ENCODE results near the gene DDX31.

GRCh38 chr9:132648283-132648682 lies 21.5 kb downstream of the DDX31 start:
- no peak for TF ChIP-seq EZH2 (IDR thresholded peaks at IDR 0.05; ENCODE audit: borderline replicate concordance, low read length)
- TF ChIP-seq, protein P1, sequence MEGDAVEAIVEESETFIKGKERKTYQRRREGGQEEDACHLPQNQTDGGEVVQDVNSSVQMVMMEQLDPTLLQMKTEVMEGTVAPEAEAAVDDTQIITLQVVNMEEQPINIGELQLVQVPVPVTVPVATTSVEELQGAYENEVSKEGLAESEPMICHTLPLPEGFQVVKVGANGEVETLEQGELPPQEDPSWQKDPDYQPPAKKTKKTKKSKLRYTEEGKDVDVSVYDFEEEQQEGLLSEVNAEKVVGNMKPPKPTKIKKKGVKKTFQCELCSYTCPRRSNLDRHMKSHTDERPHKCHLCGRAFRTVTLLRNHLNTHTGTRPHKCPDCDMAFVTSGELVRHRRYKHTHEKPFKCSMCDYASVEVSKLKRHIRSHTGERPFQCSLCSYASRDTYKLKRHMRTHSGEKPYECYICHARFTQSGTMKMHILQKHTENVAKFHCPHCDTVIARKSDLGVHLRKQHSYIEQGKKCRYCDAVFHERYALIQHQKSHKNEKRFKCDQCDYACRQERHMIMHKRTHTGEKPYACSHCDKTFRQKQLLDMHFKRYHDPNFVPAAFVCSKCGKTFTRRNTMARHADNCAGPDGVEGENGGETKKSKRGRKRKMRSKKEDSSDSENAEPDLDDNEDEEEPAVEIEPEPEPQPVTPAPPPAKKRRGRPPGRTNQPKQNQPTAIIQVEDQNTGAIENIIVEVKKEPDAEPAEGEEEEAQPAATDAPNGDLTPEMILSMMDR (conservative IDR thresholded peaks at IDR 0.05 in 1 of 2, IDR thresholded peaks at IDR 0.05 in 1 of 2; ENCODE audit: extremely low read depth in 1 of 2, insufficient read depth in 1 of 2, low read depth in 1 of 2, low read length in 2 of 2), result no peak

All from mammary epithelial cell (primary cell).